Islet precursor cell (in vitro differentiated cells): ENCODE measurements around the gene CEBPE.

Experiments used
- DNase-seq: peaks from one replicate; pipeline ENCODE4 v3.0.0-alpha.2; 2018

CEBPE gene

DNA sequence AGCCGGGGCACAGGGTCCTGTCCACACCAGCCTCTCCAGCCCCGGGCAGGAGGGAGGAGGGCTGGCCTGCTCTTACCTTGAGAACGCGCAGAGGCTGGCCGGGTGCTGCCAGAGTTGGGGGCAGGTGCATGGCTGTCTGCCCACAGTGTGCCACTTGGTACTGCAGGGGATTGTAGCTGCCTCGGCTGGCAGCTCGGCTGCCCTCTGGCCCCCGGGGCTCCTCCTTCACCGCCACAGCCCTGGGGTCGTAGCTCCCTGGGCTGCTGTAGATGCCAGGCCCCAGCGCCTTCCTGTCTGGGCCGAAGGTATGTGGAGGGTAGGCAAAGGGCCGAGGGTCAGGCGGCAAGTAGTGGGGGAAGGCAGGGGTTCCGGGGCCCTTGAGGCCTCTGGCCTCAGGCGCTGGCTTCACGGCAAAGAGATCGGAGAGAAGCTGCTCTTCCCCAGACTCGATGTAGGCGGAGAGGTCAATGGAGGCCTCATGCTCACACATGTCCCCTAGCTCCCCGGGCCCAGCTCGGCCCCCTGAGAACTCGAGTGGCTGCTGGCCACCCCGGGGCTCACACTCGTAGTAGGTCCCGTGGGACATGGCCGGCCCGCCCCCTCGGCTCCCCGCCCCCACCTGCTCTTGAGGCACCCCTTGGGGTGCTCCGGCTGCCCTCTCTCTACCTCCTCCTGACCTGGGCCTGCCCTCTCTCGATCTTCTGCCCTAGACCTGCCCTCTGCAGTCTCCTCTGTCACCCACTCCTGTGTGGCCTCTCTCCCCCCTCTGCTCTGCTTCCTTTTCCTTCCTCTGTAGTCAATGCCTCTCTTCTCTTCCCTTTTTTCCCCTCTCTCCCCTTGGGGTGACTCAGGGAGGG, at the start of gene CEBPE:
TSS of gene CEBPE (minus strand) at position 750 of the 857 bp plus-strand sequence. CDS start at position 586, 164 bp downstream.
- peak; percentile 48 for DNase-seq

DNA sequence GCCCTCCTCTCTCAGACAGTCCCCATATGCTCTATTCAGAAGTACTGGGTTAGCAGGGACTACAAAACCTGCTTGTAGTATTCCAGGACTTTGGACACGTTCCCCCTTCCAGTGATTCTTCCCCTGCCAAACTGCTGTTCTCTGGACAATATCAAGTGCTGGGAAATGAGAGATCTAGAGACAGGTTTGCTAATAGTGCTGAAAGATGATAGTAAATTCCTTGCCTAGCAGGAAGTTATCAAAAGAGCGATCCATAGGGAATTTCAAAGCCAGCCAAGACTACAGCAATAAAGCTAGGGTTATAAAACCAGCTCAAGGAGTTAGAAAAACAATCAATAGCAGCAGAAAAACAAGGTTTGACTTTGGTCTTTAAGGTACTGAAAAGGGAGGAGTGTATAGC, 49.2 kb upstream of the CEBPE start:
- no peak for DNase-seq

DNA sequence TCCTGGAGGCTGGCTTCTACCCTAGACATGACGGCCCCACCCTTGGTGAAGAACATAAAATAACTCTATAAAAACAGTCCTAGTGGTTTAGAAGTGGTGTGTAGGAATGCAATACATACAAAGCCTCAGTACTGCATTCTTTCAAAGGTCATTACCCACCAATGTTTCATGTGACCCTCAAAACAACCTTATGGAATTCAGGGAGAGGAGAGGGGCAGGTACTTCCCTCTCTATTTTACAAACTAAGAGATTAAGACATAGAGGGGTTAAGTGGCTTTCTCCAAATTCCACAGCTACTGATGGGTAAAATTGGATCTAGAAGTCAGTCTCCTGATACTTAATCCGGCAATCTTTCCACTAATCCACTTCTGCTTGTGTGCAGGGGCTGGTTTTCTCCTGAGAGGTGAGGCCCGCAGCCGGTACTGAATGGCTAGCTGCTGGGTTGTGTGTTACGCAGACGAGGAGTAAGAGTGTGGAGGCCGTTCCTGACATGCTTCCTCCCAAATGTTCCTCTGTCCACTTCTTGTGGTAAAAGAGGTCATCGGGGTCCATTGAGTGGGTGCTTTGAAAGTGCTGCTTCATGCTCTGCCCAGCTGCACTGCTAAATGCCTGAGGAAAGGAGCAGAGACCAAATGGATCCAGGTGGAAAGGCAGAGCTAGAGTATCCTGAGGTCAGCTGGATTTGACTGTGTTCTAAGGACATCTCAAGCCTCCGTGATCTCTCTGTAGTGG, 48.2 kb upstream of the CEBPE start:
- no peak for DNase-seq

DNA sequence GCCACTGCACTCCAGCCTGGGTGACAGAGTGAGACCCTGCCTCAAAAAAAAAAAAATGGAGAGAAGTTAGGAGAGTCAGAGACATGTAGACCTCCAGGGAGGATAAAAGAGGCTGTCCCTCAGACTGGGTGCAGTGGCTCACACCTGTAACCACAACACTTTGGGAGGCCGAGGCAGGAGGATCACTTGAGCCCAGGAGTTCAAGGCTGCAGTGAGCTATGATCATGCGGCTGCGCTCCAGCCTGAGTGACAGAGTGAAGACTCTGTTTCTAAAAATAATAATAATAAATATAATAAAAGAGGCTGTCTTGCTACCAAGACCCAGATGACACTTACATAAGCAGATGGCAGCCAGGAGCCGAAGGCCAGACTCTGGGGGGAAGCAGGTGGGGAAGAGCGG, 45.9 kb upstream of the CEBPE start:
- DNase-seq, result no peak

DNA sequence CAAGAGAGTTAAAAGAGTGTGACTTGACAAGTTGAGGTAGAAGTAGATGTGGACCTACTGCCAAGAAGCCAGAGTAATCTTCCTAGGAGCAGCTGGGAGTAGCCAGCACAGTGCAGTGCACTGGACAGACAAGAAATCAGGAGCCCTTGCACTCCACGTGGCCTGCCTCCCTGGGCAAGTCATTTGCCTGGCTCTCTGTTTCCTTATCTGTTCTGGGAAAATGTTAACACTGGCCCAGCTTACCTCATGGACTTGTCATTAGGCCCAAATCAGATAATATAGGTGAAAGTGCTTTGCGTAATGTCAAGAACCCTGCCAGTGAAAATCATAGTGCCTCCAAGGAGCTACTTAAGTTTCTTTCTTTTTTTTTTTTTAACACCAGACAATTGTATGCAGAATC, 45.2 kb upstream of the CEBPE start:
- DNase-seq, result no peak

DNA sequence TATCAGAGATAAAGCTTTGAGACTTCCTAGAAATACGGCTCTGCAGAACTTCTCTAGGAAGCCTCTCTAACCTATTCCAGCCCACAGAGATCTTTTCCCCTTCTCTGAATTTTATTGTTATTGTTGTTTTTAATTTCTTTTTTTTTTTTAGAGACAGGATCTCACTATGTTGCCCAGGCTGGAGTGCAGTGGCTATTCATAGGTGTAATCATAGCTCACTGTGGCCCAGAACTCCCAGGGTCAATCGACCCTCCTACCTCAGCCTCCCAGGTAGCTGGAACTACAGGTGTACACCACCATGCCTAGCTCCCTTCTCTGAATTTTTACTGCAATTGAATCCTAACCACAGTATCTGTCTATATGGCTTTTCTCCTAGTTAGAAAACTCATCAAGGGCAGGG, 44.8 kb upstream of the CEBPE start:
- DNase-seq, result no peak

DNA sequence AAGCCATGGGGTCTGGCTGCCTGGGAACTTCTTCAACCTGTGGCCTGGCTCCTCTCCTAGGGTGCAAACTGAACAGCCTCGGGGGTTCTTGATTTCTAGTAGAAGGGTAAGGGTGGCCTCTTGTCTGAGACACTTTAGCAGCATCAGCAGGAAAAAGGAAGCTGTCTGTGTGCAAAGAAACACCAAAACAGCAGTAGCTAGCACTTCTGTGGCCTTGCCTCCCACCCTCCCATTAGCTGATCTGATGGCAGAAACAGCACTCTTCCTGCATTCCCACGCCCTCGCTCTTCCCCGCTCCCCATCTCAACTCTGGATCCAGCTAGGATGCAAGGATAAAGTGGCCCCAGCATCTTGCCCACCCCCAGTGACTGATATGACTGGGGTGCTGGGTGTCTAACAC, 43.7 kb upstream of the CEBPE start:
- no peak for DNase-seq

DNA sequence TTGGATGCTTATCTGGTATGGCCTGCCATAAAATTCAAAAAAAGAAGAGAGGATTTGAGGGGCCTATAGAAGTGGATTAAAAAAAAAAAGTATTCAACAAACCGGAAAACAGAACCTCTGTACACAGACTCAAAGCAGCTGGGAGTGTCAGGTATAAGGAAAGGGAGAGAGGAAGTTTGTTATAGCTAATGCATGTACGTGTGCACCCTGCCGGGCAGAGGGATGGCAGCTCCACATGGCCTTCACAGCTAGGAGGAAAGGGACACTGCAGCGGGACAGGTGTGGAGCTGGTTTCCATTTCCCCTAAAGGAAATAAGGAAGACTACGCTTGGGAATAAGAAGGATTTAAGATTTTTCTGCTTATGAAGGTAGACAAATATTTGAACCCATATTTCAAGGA, 43.0 kb upstream of the CEBPE start:
- DNase-seq, result no peak

DNA sequence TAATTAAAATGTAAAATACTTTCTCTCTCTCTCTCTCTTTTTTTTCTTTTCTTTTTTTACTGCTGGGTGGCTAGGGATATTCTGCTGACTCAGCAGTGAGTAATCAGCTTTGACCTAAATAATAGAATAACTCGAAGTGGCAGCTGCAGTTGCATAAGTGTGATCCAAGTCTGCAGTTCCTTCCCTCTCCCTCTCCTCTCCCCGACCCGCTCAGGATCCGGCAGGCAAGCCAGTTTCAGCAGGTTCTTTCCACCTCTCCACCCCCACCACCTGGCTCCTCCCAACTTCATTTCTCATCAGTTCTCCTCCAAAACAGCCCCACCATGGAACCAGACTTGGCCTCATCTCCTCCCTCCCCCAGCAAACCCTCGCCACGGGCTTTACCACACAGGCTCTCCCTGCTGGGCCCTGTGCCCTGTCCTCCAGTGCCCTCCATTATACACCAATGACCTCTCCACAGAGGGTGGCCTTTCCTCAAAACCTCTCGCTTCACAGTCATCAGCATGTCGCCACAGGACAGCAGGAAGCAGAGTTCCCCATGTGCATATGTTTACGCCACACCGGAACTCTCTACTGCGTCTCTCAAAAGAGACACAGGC, 42.0 kb upstream of the CEBPE start:
- DNase-seq, result no peak

DNA sequence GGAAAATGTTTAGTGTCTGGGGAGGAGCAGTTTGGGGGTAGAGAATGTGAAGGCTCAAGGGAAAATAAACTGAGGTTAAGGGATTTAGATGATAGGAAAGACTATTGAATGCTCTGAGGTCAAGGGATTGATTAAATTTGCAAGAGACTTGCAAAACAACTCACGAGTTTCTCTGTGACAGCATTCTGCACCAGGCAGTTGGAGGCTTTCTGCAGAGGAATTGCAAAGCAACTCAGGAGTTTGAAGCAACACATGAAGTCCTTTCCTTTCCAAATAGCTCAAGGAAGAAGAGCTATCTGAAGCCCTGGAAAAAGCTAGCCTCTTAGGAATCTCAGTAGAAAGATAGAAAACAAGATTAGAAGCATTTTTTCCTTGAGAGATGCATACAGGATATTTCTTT, 40.5 kb upstream of the CEBPE start:
- DNase-seq, result no peak

DNA sequence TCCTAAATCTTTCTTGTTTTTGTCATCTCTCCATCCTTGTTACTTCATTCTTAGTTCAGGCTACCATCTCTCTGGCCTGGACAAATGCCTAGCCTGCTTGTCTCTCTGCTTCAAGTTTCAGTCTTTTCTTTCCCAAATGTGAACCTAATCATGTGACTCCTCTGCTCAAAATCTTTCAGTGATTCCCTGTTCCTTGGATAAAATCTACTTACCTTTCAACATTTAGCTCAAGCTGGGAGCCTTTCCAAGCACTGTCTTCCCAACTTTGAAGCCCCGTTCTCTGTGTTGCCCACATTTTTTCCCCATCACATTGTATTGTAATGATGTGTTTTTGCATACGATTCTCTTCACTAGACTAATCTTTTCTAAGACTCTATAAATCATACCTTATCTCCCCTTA, 39.7 kb upstream of the CEBPE start:
- no peak for DNase-seq

DNA sequence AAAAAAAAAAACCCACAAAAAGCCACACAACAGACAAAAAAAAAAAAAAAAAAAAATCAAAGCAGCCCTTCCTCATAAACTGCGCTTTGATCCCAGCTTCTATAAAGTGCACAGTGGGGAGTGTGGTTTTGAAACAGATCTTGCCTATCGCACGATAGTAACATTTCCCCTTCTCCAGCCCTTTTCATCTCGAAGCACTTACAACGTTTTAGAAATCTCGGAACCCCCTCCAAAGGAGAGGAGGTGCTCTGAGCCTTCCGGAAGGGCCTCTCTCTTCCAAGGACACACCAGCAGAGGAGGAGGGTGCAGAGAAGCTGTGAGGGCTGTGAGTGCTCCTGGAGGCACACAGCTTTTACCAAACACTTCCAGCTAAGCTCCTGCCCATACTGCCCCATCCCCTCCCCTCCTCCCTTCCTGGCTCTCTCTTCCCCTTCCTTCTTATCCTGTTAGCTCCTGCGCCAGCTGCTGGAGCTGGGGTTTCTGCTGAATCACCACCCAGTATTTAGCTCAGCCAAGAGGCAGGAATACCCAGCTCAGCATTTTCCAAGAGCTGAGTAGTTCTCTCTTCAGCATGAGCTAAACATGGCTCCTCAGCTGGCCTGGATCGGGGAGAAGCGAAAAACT, 36.0 kb upstream of the CEBPE start:
- peak; percentile 82 for DNase-seq

DNA sequence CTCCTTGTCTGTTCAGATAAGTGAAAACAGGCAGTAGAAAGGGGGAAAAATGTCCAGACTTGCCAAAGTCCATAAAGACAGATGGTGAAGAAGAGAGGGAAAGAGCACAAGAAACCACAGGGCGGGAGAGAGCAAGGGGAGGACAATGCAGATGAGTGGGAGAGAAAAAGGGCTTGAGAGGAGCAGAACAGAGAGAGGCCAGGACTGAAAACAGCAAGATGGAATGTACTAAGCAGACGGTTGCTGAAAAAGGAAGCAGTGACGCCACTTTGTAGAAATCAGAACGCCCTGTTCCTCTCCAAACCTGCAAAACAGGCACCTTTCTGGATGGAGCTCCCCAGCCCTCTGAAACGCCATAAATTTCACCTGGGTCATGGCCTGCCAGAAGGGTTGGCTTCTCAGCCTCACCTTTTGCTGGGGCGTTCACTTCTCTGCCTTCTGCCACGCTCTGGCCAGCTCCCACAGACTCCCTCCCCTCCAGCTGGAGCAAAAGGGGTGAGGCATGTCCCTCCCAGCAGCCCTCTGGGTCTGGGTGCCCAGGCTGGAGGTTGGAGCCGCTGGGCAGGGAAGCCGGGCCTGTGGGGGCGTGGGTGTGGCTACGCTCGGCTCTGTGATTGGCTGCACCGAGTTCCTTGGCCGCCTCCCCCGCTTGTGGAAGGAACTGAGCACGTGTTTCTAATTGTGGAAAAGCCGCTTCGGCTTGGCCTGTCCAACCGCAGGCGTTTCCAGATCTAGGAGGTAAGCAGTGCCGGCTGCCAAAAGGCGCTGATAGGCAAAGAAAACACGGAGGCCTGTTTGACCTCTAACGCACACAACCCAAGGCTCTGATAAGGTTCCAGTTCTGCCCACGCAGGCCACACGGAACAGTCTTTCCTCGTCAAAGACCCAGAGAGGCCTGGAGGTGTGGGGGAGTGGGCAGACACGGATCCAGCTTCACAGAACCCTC, 35.1 kb upstream of the CEBPE start:
- peak; percentile 71 for DNase-seq

DNA sequence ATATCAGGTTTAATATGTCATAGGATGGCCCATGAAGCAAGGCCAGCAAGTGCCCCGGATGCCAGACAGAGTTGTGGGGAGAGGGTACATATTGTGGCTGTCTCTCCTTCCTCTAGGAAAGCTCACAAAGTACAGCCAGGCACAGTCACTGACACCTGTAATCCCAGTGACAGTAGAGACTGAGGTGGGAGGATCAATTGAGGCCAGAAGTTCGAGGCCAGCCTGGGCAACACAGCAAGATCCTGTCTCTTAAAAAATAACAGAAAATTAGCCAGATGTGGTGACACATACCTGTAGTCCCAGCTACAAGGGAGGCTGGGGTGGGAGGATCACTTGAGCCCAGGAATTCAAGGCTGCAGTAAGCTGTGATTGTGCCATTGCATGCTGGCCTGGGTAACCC, 32.3 kb upstream of the CEBPE start:
- no peak for DNase-seq

DNA sequence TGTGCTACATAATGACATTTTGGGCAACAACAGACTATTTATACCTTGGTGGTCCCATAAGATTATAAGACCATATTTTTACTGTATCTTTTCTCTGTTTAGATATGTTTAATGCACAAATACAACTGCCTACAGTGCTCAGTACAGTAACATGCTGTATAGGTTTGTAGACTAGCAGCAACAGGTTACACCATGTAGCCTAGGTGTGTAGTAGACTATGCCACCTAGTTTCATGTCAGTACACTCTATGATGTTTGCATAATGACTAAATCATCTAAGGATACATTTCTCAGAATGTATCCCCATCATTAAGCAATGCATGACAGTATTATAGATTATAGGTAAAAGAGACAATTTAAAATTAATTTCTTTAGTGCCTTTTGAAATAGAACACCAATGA, 30.7 kb upstream of the CEBPE start:
- no peak for DNase-seq

DNA sequence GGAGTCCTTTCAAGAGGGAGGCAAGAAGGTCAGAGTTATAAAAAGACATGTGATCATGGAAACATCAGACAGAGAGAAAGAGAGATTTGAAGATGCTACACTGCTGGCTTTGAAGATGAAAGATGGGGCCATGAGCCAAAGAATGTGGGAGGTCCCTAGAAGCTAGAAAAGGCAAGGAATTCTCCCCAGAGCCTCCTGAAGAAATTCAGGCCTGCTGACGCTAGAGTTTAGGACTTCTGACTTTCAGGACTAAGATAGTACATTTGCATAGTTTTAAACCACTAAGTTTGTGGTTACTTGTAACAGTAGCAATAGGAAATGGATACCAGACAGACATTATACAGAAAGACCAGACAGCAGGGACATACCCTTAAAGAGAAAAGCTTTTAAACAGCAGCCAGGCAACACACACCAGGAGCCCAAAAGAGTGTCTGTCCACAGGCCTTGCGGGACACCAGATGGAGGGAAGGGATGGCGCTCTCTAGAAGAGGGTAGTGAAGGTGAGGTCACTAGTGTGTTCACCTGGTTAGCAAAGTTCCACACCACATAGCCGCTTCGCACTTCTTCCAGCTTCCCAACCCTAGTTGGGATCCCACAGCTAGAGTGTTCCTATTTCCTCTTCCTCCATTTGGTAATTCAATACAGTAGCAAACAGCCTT, 29.7 kb upstream of the CEBPE start:
- peak; percentile 53 for DNase-seq

DNA sequence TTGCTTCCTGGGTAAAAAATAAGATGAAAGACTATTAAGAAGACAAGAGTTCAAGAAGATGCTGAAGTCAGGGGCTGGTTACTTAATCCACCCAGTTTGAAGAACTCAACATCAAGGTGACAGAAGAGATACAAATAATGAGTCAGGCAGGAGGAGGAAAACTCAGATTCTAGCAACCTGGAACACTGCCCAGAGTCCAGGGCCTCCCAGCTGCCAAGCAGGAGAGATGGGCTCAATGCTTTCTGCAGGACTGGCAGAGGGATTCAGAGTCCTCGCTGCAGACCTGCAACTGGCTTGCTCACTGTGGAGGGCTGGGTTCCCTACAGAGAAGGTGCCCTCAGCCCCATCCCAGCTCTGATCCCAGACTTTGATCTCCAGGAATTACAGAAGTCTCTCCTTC, 28.6 kb upstream of the CEBPE start:
- DNase-seq, result no peak

DNA sequence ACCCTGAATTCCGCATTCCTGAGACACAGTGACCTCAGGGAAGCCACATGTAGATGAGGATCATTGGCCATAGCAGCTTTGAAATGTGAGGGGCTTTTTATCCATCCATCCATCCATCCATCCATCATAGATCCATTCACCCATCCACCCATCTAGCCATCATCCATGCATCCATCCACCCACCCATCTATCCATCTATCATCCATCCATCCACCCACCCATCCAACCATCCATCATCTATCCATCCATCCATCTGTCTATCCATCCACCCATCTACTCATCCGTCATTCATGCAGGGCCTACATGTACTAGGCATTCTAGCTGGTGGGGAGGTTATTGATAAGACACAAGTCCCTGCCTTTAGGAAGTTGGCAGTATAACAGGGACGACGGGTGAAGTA, 27.9 kb upstream of the CEBPE start:
- DNase-seq, result no peak

DNA sequence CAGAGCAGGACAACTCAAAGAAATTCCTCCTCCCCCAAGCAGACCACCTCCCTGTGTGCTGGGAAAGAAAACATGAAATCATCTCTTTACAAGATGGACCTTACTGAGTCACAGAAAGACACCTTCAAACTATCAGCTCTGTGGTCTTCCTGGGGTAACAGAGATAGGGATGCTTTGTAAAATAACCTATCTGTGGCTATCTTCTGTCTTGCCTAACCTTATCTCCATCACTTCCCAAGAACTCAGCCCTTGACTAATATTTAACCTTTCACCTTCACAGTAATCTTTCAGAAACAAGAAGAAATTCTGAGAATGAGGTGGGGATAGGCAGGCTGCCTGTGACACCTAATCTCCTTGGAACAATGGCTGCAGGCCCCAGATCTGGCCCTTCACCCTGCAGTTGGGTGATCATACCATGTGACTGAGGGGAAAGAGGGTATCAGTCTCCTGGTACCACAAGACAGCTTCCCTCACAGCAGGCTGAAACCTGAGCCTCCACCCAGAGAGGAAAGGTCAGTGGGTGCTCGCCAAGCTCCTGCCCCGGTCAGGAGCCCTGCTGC, 27.4 kb upstream of the CEBPE start:
- peak; percentile 56 for DNase-seq

DNA sequence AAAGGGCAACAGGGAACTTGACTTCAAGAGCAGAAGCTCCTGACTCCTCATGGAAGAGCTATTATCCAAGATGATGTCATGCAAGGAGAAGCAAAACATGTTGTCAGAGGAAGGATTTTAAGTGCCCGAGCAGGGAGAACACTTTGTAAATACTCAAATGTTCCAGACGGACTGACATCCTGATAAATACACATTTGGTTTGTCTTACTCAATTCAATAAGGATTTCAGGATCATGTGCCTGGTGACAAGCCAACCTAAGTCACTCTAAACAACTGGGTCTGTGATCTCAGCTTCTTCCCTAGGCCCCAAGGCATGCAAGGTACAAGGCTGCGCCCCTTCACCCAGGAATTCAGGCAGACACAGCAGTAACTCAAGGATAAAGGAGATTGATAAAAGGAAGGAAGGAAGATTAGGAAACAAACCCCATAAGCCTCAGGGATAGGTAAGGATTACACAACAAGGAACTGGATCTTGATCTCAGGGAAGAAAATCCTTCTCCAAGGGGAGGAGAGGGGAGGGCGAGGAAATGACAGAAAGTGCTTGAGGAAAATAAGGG, 26.8 kb upstream of the CEBPE start:
- peak; percentile 64 for DNase-seq

DNA sequence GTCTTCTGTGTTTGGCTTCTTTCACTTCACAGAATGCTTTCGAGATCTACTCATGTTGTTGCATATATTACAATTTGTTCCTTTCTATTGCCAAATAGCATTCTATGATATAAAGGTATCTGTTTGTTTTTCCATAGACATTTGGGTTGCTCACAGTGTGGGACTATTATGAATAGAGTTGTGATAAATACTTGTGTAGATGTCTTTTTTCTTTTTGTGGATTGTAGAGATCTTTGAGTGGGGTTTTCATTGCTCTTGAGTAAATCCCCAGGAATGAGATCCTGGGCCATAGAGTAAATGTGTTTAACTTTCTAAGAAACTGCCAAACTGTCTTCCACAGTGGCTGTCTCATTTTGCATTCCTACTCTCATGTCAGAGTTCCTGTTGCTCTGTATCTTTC, 24.9 kb upstream of the CEBPE start:
- no peak for DNase-seq
